GM10266 (cell line): Measurements from ENCODE around the gene SHROOM3.
A peak's percentile ranks its signal among the peaks of the same experiment; 100 is the strongest.
"Not testable (repeated sequence)": the region's sequence is repeated elsewhere in the genome, so short reads cannot be mapped to it uniquely, and the experiment has no call there.

Experiments
- DNase-seq: peaks from one replicate; pipeline ENCODE4 v3.0.0; 2012; ENCODE audit errors: extremely low spot score
- CTCF ChIP-seq: IDR thresholded peaks from 2 replicates; pipeline ENCODE4 v1.5.1; 2012; ENCODE audit warnings: mild to moderate bottlenecking, low read depth; ENCODE audit not compliant: control insufficient read depth, insufficient read depth; ENCODE audit errors: missing control alignments

Gene SHROOM3

GRCh38 chr4:76605099-76605563 is 170.1 kb downstream of the SHROOM3 start:
- no peak for DNase-seq
- no peak for TF ChIP-seq CTCF

- TF ChIP-seq CTCF = no peak
- DNase-seq = no peak
These were observed 171.7 kb downstream of the SHROOM3 start for GRCh38 chr4:76606645-76607265.

GRCh38 chr4:76607266-76607799 is 172.3 kb downstream of the SHROOM3 start:
- no peak for TF ChIP-seq CTCF
- DNase-seq = peak; percentile 54

- TF ChIP-seq CTCF = no peak
- DNase-seq = no peak
These were observed 172.8 kb downstream of the SHROOM3 start for GRCh38 chr4:76607846-76608245.

- DNase-seq = not testable (repeated sequence)
These were observed 173.5 kb downstream of the SHROOM3 start for GRCh38 chr4:76608549-76608948.

GRCh38 chr4:76610751-76611547 is 175.9 kb downstream of the SHROOM3 start:
- TF ChIP-seq CTCF = no peak
- no peak for DNase-seq

GRCh38 chr4:76611616-76612207 is 176.7 kb downstream of the SHROOM3 start:
- no peak for TF ChIP-seq CTCF

More at GRCh38 chr4:76611616-76612207, 176.7 kb downstream of the SHROOM3 start:
- DNase-seq = no peak
